Measurements from ENCODE around the gene CCNI2. TPM values are rescaled to one million over a fixed set of nuclear protein-coding genes. Genes with fewer than 3 reads are reported as not detected.

The CCNI2 gene
- total RNA-seq, 1 experiment from 2014 or later = 1.7 TPM

- TF ChIP-seq ZNF512 (CRISPR knock-in tag; IDR thresholded peaks at IDR 0.05; ENCODE audit: borderline replicate concordance) (no peak), ZBTB21 (CRISPR knock-in tag; IDR thresholded peaks at IDR 0.05; ENCODE audit: borderline replicate concordance) (no peak), FOXP4 (CRISPR knock-in tag; IDR thresholded peaks at IDR 0.05) (no peak), ZNF396 (CRISPR knock-in tag; IDR thresholded peaks at IDR 0.05; ENCODE audit: borderline replicate concordance) (no peak), ARID4B (CRISPR knock-in tag; IDR thresholded peaks at IDR 0.05; ENCODE audit: borderline replicate concordance) (no peak), GTF2I (CRISPR knock-in tag; conservative IDR thresholded peaks at IDR 0.05) (no peak)
Observed at GRCh38 chr5:132744659-132745058, 2.6 kb upstream of the CCNI2 start (continued).

GRCh38 chr5:132746592-132746953 is 653 bp upstream of the CCNI2 start:
- ATAC-seq = no peak
- H3K27me3 Mint-ChIP-seq (ENCODE audit: low read depth) = peaks cover 70% of the 10 kb centered on the region
- no peaks in the 10 kb centered on the region for H3K36me3 Mint-ChIP-seq
- ChIA-PET POLR2A (interaction anchor here (0.5 to 1.4 kb wide), 3 partner anchors 9 to 120 kb away, joined by 3 to 8 read pairs (median 6); partner anchors contain the start of genes GDF9, KIF3A and UQCRQ), CTCF (interaction anchor here (0.6 to 2.5 kb wide), 11 partner anchors 9 to 220 kb away, joined by 3 to 50 read pairs (median 12); partner anchors contain the start of genes GDF9, KIF3A, SOWAHA and UQCRQ)
- no peak for DNase-seq (ENCODE audit: low spot score)
- H3K4me3 Mint-ChIP-seq = peak overlapping the region; percentile 59
- peaks cover 4% of the 10 kb centered on the region; the same call in 1 of the 2 replicates for H3K4me1 Mint-ChIP-seq
- H3K27ac Mint-ChIP-seq = no peak overlapping the region
- H3K9me3 Mint-ChIP-seq = no peaks in the 10 kb centered on the region; the same call in 1 of the 2 replicates
- peak; percentile 71; the same call in 1 of the 2 replicates for TF ChIP-seq ZNF121 (CRISPR knock-in tag; IDR thresholded peaks at IDR 0.05)
- no peak for TF ChIP-seq TEAD4 (CRISPR knock-in tag; IDR thresholded peaks at IDR 0.05)

GRCh38 chr5:132747616-132748440 is 602 bp downstream of the CCNI2 start:
- POLR2A ChIA-PET = interaction anchor here (1.1 to 1.4 kb wide), 3 partner anchors 10 to 119 kb away, joined by 5 to 8 read pairs (median 6); partner anchors contain the start of genes GDF9, KIF3A and UQCRQ
- DNase-seq (ENCODE audit: low spot score) (peak; percentile 60), ATAC-seq (peak; percentile 68)
- peak overlapping the region; percentile 48 for H3K4me3 Mint-ChIP-seq
- no peak overlapping the region for H3K27ac Mint-ChIP-seq
- no peaks in the 10 kb centered on the region for H3K36me3 Mint-ChIP-seq
- no peaks in the 10 kb centered on the region; the same call in 1 of the 2 replicates for H3K9me3 Mint-ChIP-seq
- CTCF ChIA-PET = interaction anchor here (0.6 to 2.5 kb wide), 26 partner anchors 10 to 361 kb away, joined by 3 to 50 read pairs (median 4); partner anchors contain the start of genes GDF9, KIF3A, SEPTIN8 and SOWAHA
- peaks cover 4% of the 10 kb centered on the region; the same call in 1 of the 2 replicates for H3K4me1 Mint-ChIP-seq
- peaks cover 61% of the 10 kb centered on the region for H3K27me3 Mint-ChIP-seq (ENCODE audit: low read depth)
- TF ChIP-seq ZNF671 (CRISPR knock-in tag; IDR thresholded peaks at IDR 0.05) (no peak), ELF4 (CRISPR knock-in tag; IDR thresholded peaks at IDR 0.05; ENCODE audit: low read depth) (peak; percentile 69; the same call in 1 of the 2 replicates), ZNF138 (CRISPR knock-in tag; conservative IDR thresholded peaks at IDR 0.05) (peak; percentile 87; the same call in 1 of the 2 replicates), ZNF121 (CRISPR knock-in tag; IDR thresholded peaks at IDR 0.05) (peak; percentile 75; the same call in 1 of the 2 replicates), RORB (CRISPR knock-in tag; IDR thresholded peaks at IDR 0.05) (no peak), ZNF317 (CRISPR knock-in tag; IDR thresholded peaks at IDR 0.05; ENCODE audit: borderline replicate concordance, low read depth) (peak; percentile 22; the same call in 1 of the 2 replicates), ATF1 (CRISPR knock-in tag; IDR thresholded peaks at IDR 0.05) (0 out of 2 replicates have a peak, but pooled peaks have one; percentile 85), E2F4 (CRISPR knock-in tag; IDR thresholded peaks at IDR 0.05; ENCODE audit: borderline replicate concordance, low read depth) (peak; percentile 20; the same call in 1 of the 2 replicates), NR1H2 (CRISPR knock-in tag; IDR thresholded peaks at IDR 0.05) (peak; percentile 55; the same call in 1 of the 2 replicates), ARID4B (CRISPR knock-in tag; IDR thresholded peaks at IDR 0.05; ENCODE audit: borderline replicate concordance) (peak; percentile 91)

All from WTC11 (cell line).